Lung (tissue), 12 donors: ENCODE measurements around the gene CYTH3. TPM values are rescaled to one million over a fixed set of nuclear protein-coding genes. Genes with fewer than 3 reads are reported as not detected.

Source experiments
- ATAC-seq: fragments of 200-7000 bp; cut with Tn5 transposase; one replicate; pipeline ENCODE4 v1.9.1; 2020; ENCODE audit warnings: moderate number of reproducible peaks; ENCODE audit not compliant: insufficient read depth, low FRiP score
- DNase-seq, 3 donors: peaks; one replicate each; pipeline ENCODE4 v3.0.0-alpha.2; 2013 to 2017
- H3K27ac ChIP-seq, 2 donors: one replicate each; pipeline ENCODE4 v1.5.1; 2013; ENCODE audit warnings: mild to moderate bottlenecking in 2 of 2, moderate library complexity in 2 of 2, control low read depth in 1 of 2, inconsistent platforms in 1 of 2, low read depth in 1 of 2, low read length in 1 of 2
- H3K27me3 ChIP-seq, 3 donors: one replicate each; pipeline ENCODE4 v1.5.1; 2013; ENCODE audit warnings: low read length in 2 of 3; ENCODE audit not compliant: control insufficient read depth in 3 of 3, insufficient read depth in 3 of 3
- H3K36me3 ChIP-seq, 4 donors: one replicate each; pipeline ENCODE4 v1.5.1; 2013; ENCODE audit warnings: low read length in 4 of 4, mild to moderate bottlenecking in 1 of 4, moderate library complexity in 1 of 4; ENCODE audit not compliant: control insufficient read depth in 4 of 4, insufficient read depth in 4 of 4
- H3K4me1 ChIP-seq, 5 donors: one replicate each; pipeline ENCODE4 v1.5.1; 2013; ENCODE audit warnings: low read length in 5 of 5, mild to moderate bottlenecking in 2 of 5, moderate library complexity in 1 of 5; ENCODE audit not compliant: control insufficient read depth in 5 of 5, insufficient read depth in 5 of 5
- H3K4me3 ChIP-seq: one replicate; pipeline ENCODE4 v1.5.1; 2013; ENCODE audit warnings: mild to moderate bottlenecking, control low read depth, moderate library complexity
- H3K9ac ChIP-seq, 2 donors: one replicate each; pipeline ENCODE4 v1.5.1; 2013; ENCODE audit warnings: low read length in 2 of 2, control low read depth in 1 of 2; ENCODE audit not compliant: insufficient read depth in 1 of 2
- H3K9me3 ChIP-seq, 4 donors: one replicate each; pipeline ENCODE4 v1.5.1; 2013; ENCODE audit warnings: low read length in 3 of 4, mild to moderate bottlenecking in 1 of 4, moderate library complexity in 1 of 4; ENCODE audit not compliant: control insufficient read depth in 4 of 4, insufficient read depth in 3 of 4
- CTCF ChIP-seq: IDR thresholded peaks from 2 replicates; pipeline ENCODE4 v1.5.1; 2012; ENCODE audit warnings: mild to moderate bottlenecking; ENCODE audit errors: control extremely low read depth, extremely low read depth
- WGBS, 2 donors: extraction: QIAGEN DNeasy Blood & Tissue Kit; methylation state at CpG; one replicate each; pipeline ENCODE4 v1.1.7; 2013; 5-methylcytosine and 5-hydroxymethylcytosine counted together
- polyA plus RNA-seq, 2 donors: library from polyadenylated mRNA; stranded (reverse); fragments of 200-250 nt; gene quantifications; one replicate each; pipeline ENCODE4 v1.2.1, GENCODE V29; 2013
- total RNA-seq, 2 donors: library from RNA; depleted of rRNA in 1 of 2; stranded (reverse); fragments of >200 nt in 1 of 2; gene quantifications; one replicate each; pipeline ENCODE4 v1.2.1, GENCODE V29; 2014 to 2021
- donor health status: control.
- donor health status: control.
- donor health status: Bipolar disorder and iron deficiency.
- donor health status: healthy.
- donor health status: DM: yes; HTN: yes; CAD: no.

CYTH3 gene
- total and polyA plus RNA-seq, 4 donors = 8.2 to 28.7 (median 15.5) TPM

- Histone ChIP-seq H3K9ac (no peak overlapping the region), H3K9me3 (no peaks in the 10 kb centered on the region), H3K27me3 (no peaks in the 10 kb centered on the region), H3K27ac (peak overlapping the region in 1 of 2 donors; percentile 26), H3K36me3 (no peaks in the 10 kb centered on the region), H3K4me1 (peaks cover 2 to 40% (median 5%) of the 10 kb centered on the region in 5 donors), H3K4me3 (no peak overlapping the region)
- TF ChIP-seq CTCF = no peak
- 94 to 97% methylated on average over 4 of the region's 4 CpGs for WGBS, 2 donors
- DNase-seq = no peak
- ATAC-seq = no peak
Observed at GRCh38 chr7:6249043-6249442, 23.4 kb downstream of the CYTH3 start.

- no peak overlapping the region for H3K27ac ChIP-seq
- 81 to 94% methylated on average over 6 of the region's 6 CpGs for WGBS, 2 donors
- ATAC-seq = no peak
Observed at GRCh38 chr7:6248581-6248980, 23.8 kb downstream of the CYTH3 start.

DNA sequence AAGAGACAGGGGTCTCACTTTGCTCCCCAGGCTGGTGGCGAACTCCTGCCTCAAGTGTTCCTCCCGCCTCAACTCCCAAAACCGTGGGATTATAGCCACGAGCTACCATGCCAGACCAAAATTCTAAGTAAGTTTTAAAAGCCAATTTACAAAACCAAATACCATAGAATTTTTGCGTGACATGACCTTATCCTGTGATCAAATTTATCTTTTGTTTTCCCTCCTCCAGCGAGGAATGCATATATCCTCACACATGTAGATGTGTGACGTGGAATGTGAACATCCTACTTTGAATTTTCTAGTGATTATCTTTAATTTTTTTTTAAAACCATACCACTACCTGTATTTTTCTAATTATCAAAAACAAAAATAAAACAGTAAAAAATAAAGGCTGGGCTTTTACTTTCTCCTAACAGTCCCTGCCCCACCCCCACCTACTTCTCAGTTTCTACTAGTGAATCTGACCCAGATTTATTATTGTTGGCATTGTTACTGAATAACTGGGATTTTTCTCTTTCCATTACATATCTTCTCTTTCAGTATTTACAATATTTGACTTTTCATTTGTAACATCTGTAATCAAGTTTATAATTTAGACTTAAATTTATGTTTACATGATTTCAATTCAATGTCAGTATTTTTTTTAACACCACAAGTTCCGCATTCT is 26.0 kb downstream of the CYTH3 start:
- Histone ChIP-seq H3K4me3 (no peak overlapping the region), H3K9me3 (no peaks in the 10 kb centered on the region), H3K4me1 (peaks cover 2 to 32% (median 5%) of the 10 kb centered on the region in 5 donors), H3K27me3 (no peaks in the 10 kb centered on the region), H3K27ac (no peak overlapping the region), H3K36me3 (no peaks in the 10 kb centered on the region), H3K9ac (no peak overlapping the region)
- ATAC-seq (no peak), DNase-seq (peak in 1 of 3 donors; percentile 41)
- no peak for TF ChIP-seq CTCF
- 82 to 94% methylated on average over 8 of the region's 8 CpGs for WGBS, 2 donors

More at GRCh38 chr7:6248581-6248980, 23.8 kb downstream of the CYTH3 start:
- Histone ChIP-seq H3K36me3 (no peaks in the 10 kb centered on the region), H3K27me3 (no peaks in the 10 kb centered on the region), H3K9ac (no peak overlapping the region), H3K9me3 (no peaks in the 10 kb centered on the region), H3K4me3 (no peak overlapping the region), H3K4me1 (peaks cover 2 to 37% (median 5%) of the 10 kb centered on the region in 5 donors)
- DNase-seq = no peak
- no peak for TF ChIP-seq CTCF
